ENCODE results near the gene MCOLN3.
"Not testable (repeated sequence)": the region's sequence is repeated elsewhere in the genome, so short reads cannot be mapped to it uniquely, and the experiment has no call there.

MCOLN3 gene

DNA sequence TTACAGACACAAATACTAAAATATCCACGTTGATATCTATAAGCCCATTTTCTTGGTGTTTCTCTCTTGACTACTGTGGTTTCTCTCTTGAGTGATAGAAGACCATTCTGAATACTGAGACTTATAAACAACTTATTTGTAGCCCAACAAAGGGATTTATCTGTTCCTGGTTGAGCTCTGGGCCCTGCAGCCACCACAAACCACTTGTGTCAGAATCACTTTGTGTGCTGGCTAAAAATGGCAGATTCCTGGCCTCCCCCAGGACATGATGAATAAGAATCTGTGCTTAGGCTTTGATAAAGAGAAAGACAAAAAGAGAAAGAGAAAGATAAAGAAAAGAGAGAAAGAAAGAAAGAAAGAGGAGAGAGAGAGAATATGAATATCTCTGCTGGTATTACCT is 32.5 kb downstream of the MCOLN3 start:
- Histone ChIP-seq H3K4me3 (ENCODE audit: low read length, poor library complexity, severe bottlenecking) (no peak overlapping the region), H3K27me3 (ENCODE audit: insufficient read depth, low read length, poor library complexity, severe bottlenecking) (no peaks in the 10 kb centered on the region), H3K9ac (ENCODE audit: low read depth, low read length, poor library complexity, severe bottlenecking) (no peak overlapping the region), H4K20me1 (ENCODE audit: insufficient read depth, low read length, poor library complexity, severe bottlenecking) (no peaks in the 10 kb centered on the region), H3K9me2 (replicated peaks; ENCODE audit: low read depth, low read length) (no peaks in the 10 kb centered on the region), H3K4me2 (ENCODE audit: low read depth, low read length, poor library complexity, severe bottlenecking) (no peak overlapping the region), H3K4me1 (ENCODE audit: insufficient read depth, low read length, poor library complexity, severe bottlenecking) (no peaks in the 10 kb centered on the region), H3F3A (ENCODE audit: low read depth) (no peaks in the 10 kb centered on the region), H3K36me3 (ENCODE audit: insufficient read depth, low read length) (no peaks in the 10 kb centered on the region), H3K79me2 (ENCODE audit: insufficient read depth, low read length) (no peaks in the 10 kb centered on the region), H3K9me3 (ENCODE audit: insufficient read depth, low read depth, low read length) (no peaks in the 10 kb centered on the region), H2AFZ (ENCODE audit: low read length) (no peak overlapping the region)
- TF ChIP-seq EZH2phosphoT487 (IDR thresholded peaks at IDR 0.05; ENCODE audit: borderline replicate concordance) (no peak), CTCF (conservative IDR thresholded peaks at IDR 0.05; ENCODE audit: low read length) (no peak)

GRCh38 chr1:85005641-85006040 is 42.7 kb downstream of the MCOLN3 start:
- not testable (repeated sequence) for H3K4me3 ChIP-seq (ENCODE audit: low read length, poor library complexity, severe bottlenecking); H4K20me1 ChIP-seq (ENCODE audit: insufficient read depth, low read length, poor library complexity, severe bottlenecking); H3K36me3 ChIP-seq (ENCODE audit: insufficient read depth, low read length); H3K4me2 ChIP-seq (ENCODE audit: low read depth, low read length, poor library complexity, severe bottlenecking); H2AFZ ChIP-seq (ENCODE audit: low read length); H3K27me3 ChIP-seq (ENCODE audit: insufficient read depth, low read length, poor library complexity, severe bottlenecking); H3K79me2 ChIP-seq (ENCODE audit: insufficient read depth, low read length); H3K4me1 ChIP-seq (ENCODE audit: insufficient read depth, low read length, poor library complexity, severe bottlenecking); H3K9me2 ChIP-seq (replicated peaks; ENCODE audit: low read depth, low read length); H3K9me3 ChIP-seq (ENCODE audit: insufficient read depth, low read depth, low read length); H3K9ac ChIP-seq (ENCODE audit: low read depth, low read length, poor library complexity, severe bottlenecking); H3F3A ChIP-seq (ENCODE audit: low read depth)

GRCh38 chr1:85001742-85002141 is 46.6 kb downstream of the MCOLN3 start:
- Histone ChIP-seq H4K20me1 (ENCODE audit: insufficient read depth, low read length, poor library complexity, severe bottlenecking) (no peaks in the 10 kb centered on the region), H3K9me3 (ENCODE audit: insufficient read depth, low read depth, low read length) (peaks cover 4% of the 10 kb centered on the region; the same call in 1 of the 2 replicates), H2AFZ (ENCODE audit: low read length) (no peak overlapping the region), H3F3A (ENCODE audit: low read depth) (no peaks in the 10 kb centered on the region), H3K36me3 (ENCODE audit: insufficient read depth, low read length) (no peaks in the 10 kb centered on the region), H3K9ac (ENCODE audit: low read depth, low read length, poor library complexity, severe bottlenecking) (no peak overlapping the region), H3K4me3 (ENCODE audit: low read length, poor library complexity, severe bottlenecking) (no peak overlapping the region), H3K79me2 (ENCODE audit: insufficient read depth, low read length) (no peaks in the 10 kb centered on the region), H3K4me1 (ENCODE audit: insufficient read depth, low read length, poor library complexity, severe bottlenecking) (no peaks in the 10 kb centered on the region), H3K9me2 (replicated peaks; ENCODE audit: low read depth, low read length) (no peaks in the 10 kb centered on the region), H3K4me2 (ENCODE audit: low read depth, low read length, poor library complexity, severe bottlenecking) (no peak overlapping the region), H3K27me3 (ENCODE audit: insufficient read depth, low read length, poor library complexity, severe bottlenecking) (no peaks in the 10 kb centered on the region)
- TF ChIP-seq CTCF (conservative IDR thresholded peaks at IDR 0.05; ENCODE audit: low read length) (no peak), EZH2phosphoT487 (IDR thresholded peaks at IDR 0.05; ENCODE audit: borderline replicate concordance) (no peak)

- Histone ChIP-seq H3K4me1 (ENCODE audit: insufficient read depth, low read length, poor library complexity, severe bottlenecking) (no peaks in the 10 kb centered on the region), H3K36me3 (ENCODE audit: insufficient read depth, low read length) (no peaks in the 10 kb centered on the region), H3K9ac (ENCODE audit: low read depth, low read length, poor library complexity, severe bottlenecking) (no peak overlapping the region), H4K20me1 (ENCODE audit: insufficient read depth, low read length, poor library complexity, severe bottlenecking) (no peaks in the 10 kb centered on the region), H3K4me3 (ENCODE audit: low read length, poor library complexity, severe bottlenecking) (no peak overlapping the region), H3K27me3 (ENCODE audit: insufficient read depth, low read length, poor library complexity, severe bottlenecking) (no peaks in the 10 kb centered on the region), H3K79me2 (ENCODE audit: insufficient read depth, low read length) (no peaks in the 10 kb centered on the region), H3F3A (ENCODE audit: low read depth) (no peaks in the 10 kb centered on the region), H3K9me3 (ENCODE audit: insufficient read depth, low read depth, low read length) (no peaks in the 10 kb centered on the region), H3K4me2 (ENCODE audit: low read depth, low read length, poor library complexity, severe bottlenecking) (no peak overlapping the region), H3K9me2 (replicated peaks; ENCODE audit: low read depth, low read length) (no peaks in the 10 kb centered on the region), H2AFZ (ENCODE audit: low read length) (no peak overlapping the region)
- no peak for TF ChIP-seq CTCF (conservative IDR thresholded peaks at IDR 0.05; ENCODE audit: low read length)
- TF ChIP-seq EZH2phosphoT487 (IDR thresholded peaks at IDR 0.05; ENCODE audit: borderline replicate concordance): no peak
These were observed 49.5 kb downstream of the MCOLN3 start for GRCh38 chr1:84998642-84999280.

Measured in Loucy (cell line).